HepG2 (cell line): ENCODE results near the gene ENAH. TPM values are rescaled to one million over a fixed set of nuclear protein-coding genes. Genes with fewer than 3 reads are reported as not detected.

Experiments used
- ATAC-seq: fragments of 200-7000 bp; cut with Tn5 transposase; 3 replicates; pipeline ENCODE4 v1.9.1; 2020; ENCODE audit warnings: mild to moderate bottlenecking, moderate library complexity
- BruUV-seq: library from RNA; stranded (reverse); fragments of 400-500 nt; replicated peaks from 2 replicates; lab custom pipeline; 2021; lab: Mats Ljungman, UMichigan
- CTCF ChIA-PET: fragments of 300-600 bp; formaldehyde crosslinking; extraction: SDS; loops from one replicate; lab custom pipeline; 2021; ENCODE audit warnings: low total read pairs, inconsistent platforms, low intra/inter-chr PET ratio; lab: Yijun Ruan, JAX
- POLR2A ChIA-PET: fragments of 350-600 bp; sonication (Branson Sonifier 250); formaldehyde crosslinking; loops from one replicate; lab custom pipeline; 2020; ENCODE audit warnings: antibody characterized with exemption, inconsistent platforms; lab: Yijun Ruan, JAX
- DNase-seq: peaks from one replicate; pipeline ENCODE4 v3.0.0-alpha.2; 2015; ENCODE audit warnings: low spot score
- FAIRE-seq: peaks from 3 replicates; lab custom pipeline; 2011; peaks lifted over from hg19 to GRCh38; lab: Jason Lieb, UNC
- H2AFZ ChIP-seq: one replicate; pipeline ENCODE4 v1.6.1; 2011; ENCODE audit warnings: low read length, inconsistent platforms
- H3K27ac ChIP-seq: fragments of 300-600 bp; 3 replicates; pipeline ENCODE4 v1.8.0; 2011; ENCODE audit warnings: mixed run types, mild to moderate bottlenecking, mixed read lengths, low read length, inconsistent platforms; ENCODE audit not compliant: insufficient read depth; ENCODE audit errors: extremely low read length
- H3K27me3 ChIP-seq, 2 experiments: fragments of 200-600 bp in 1 of 2; 2 replicates in 1 of 2; 3 replicates in 1 of 2; pipeline versions ENCODE4 v1.6.0 to v1.8.0; 2011; ENCODE audit warnings: low read length in 2 of 2, mild to moderate bottlenecking in 2 of 2, moderate library complexity in 2 of 2, inconsistent platforms in 1 of 2; ENCODE audit not compliant: insufficient read depth in 2 of 2, control insufficient read depth in 1 of 2
- H3K36me3 ChIP-seq, 2 experiments: fragments of 200-600 bp in 1 of 2; replicated peaks in 1 of 2; 2 replicates in 1 of 2; 3 replicates in 1 of 2; pipeline versions ENCODE4 v1.5.1 to v1.8.0; 2011; ENCODE audit warnings: low read length in 2 of 2, inconsistent platforms in 1 of 2; ENCODE audit not compliant: insufficient read depth in 2 of 2, control insufficient read depth in 1 of 2
- H3K4me1 ChIP-seq: 2 replicates; pipeline ENCODE4 v1.5.1; 2012; ENCODE audit warnings: low read length, inconsistent platforms; ENCODE audit not compliant: insufficient read depth
- H3K4me2 ChIP-seq: 2 replicates; pipeline ENCODE4 v1.6.0; 2011; ENCODE audit warnings: low read depth, low read length, inconsistent platforms
- H3K4me3 ChIP-seq, 3 experiments: fragments of 200-600 bp in 1 of 3; sonication (generic), shearing (Covaris generic) in 1 of 3; replicated peaks in 1 of 3; 2 replicates each; pipeline ENCODE4 v1.5.1; 2011 to 2016; ENCODE audit warnings: low read length in 3 of 3, inconsistent platforms in 2 of 3, low read depth in 2 of 3, mild to moderate bottlenecking in 2 of 3, control low read depth in 1 of 3, mixed read lengths in 1 of 3; ENCODE audit not compliant: insufficient read depth in 1 of 3
- H3K79me2 ChIP-seq: one replicate; pipeline ENCODE4 v1.6.1; 2011; ENCODE audit warnings: low read length, inconsistent platforms; ENCODE audit not compliant: insufficient read depth
- H3K9ac ChIP-seq: 2 replicates; pipeline ENCODE4 v1.6.0; 2011; ENCODE audit warnings: mild to moderate bottlenecking, low read depth, low read length, inconsistent platforms; ENCODE audit not compliant: insufficient read depth
- H3K9me3 ChIP-seq: 2 replicates; pipeline ENCODE4 v1.5.1; 2012; ENCODE audit warnings: mild to moderate bottlenecking, low read length
- H4K20me1 ChIP-seq: 2 replicates; pipeline ENCODE4 v1.6.0; 2011; ENCODE audit warnings: inconsistent platforms, mild to moderate bottlenecking, low read length, moderate library complexity; ENCODE audit not compliant: insufficient read depth
- DR1 ChIP-seq: sonication (generic); formaldehyde crosslinking; IDR thresholded peaks from 2 replicates; pipeline ENCODE4 v1.8.0; 2021; ENCODE audit warnings: mild to moderate bottlenecking, missing genetic modification reagents, inconsistent platforms
- GABPA ChIP-seq, 2 experiments: IDR thresholded peaks; 2 replicates each; pipeline ENCODE4 v1.6.1; 2011 to 2016; ENCODE audit warnings: low read depth in 2 of 2, low read length in 1 of 2, missing biosample characterization in 1 of 2, missing genetic modification characterization in 1 of 2
- HOXA3 ChIP-seq: sonication (generic); formaldehyde crosslinking; IDR thresholded peaks from 2 replicates; pipeline ENCODE4 v1.5.0; 2020; ENCODE audit warnings: missing genetic modification reagents
- PLRG1 ChIP-seq: fragments of 450-650 bp; conservative IDR thresholded peaks from 2 replicates; pipeline ENCODE4 v1.6.1; 2016
- SIX4 ChIP-seq: sonication (generic); formaldehyde crosslinking; IDR thresholded peaks from 2 replicates; pipeline ENCODE4 v1.4.0; 2020; ENCODE audit warnings: missing genetic modification reagents
- SYNCRIP ChIP-seq: fragments of 200-400 bp; formaldehyde crosslinking; IDR thresholded peaks from 2 replicates; pipeline ENCODE4 v1.6.1; 2018; ENCODE audit warnings: mild to moderate bottlenecking, low read depth, low read length; ENCODE audit not compliant: insufficient read depth
- ZNF570 ChIP-seq: sonication (generic); formaldehyde crosslinking; IDR thresholded peaks from 2 replicates; pipeline ENCODE4 v1.4.0; 2020; ENCODE audit warnings: mild to moderate bottlenecking, missing genetic modification reagents, borderline replicate concordance
- WGBS: methylation state at CpG from one replicate; pipeline ENCODE4 v1.1.6; 2017; ENCODE audit warnings: low lambda C conversion rate; 5-methylcytosine and 5-hydroxymethylcytosine counted together
- in situ Hi-C: cut with HindIII; loops from 2 replicates; pipeline ENCODE4 v1.10.0; 2017; ENCODE audit warnings: low pct_unique_long_range_greater_than_20kb; ENCODE audit not compliant: extremely low pct_ligation_motif_present
- intact Hi-C: fragments of 100-400 bp; cut with micrococcal nuclease; formaldehyde crosslinking; loops from one replicate; pipeline ENCODE4 v1.10.0; 2022; ENCODE audit not compliant: unreplicated experiment
- polyA plus RNA-seq, 8 experiments: library from polyadenylated mRNA; depleted of rRNA in 3 of 8; stranded (reverse) in 7 of 8; unstranded in 1 of 8; fragments of >200 nt; fragmentation: Illumina TruSeq in 4 of 8; extraction: Trizol in 4 of 8; gene quantifications; 2 replicates each; pipeline versions ENCODE4 v1.2.1 to v1.2.3, GENCODE V29; 2011 to 2016; ENCODE audit warnings: low read depth in 4 of 8, missing spikeins in 1 of 8, mixed read lengths in 1 of 8; ENCODE audit not compliant: insufficient read depth in 1 of 8
- total RNA-seq, 5 experiments: library from RNA; depleted of rRNA; stranded (reverse); fragments of >200 nt; fragmentation: Illumina TruSeq; extraction: Trizol; gene quantifications; 2 replicates each; pipeline ENCODE4 v1.2.3, GENCODE V29; 2016; ENCODE audit warnings: low read depth in 1 of 5
- TF ChIP-seq, protein P1 (sequence below): sonication (generic); formaldehyde crosslinking; IDR thresholded peaks from 2 replicates; pipeline ENCODE4 v1.9.0; 2021; ENCODE audit warnings: mild to moderate bottlenecking, missing genetic modification reagents

The ENAH gene
- total and polyA plus RNA-seq, 2 of the 13 experiments (the other 11 are each of a cell fraction or from before 2014, with no cell fraction given), result 22.1 to 58.3 TPM

DNA sequence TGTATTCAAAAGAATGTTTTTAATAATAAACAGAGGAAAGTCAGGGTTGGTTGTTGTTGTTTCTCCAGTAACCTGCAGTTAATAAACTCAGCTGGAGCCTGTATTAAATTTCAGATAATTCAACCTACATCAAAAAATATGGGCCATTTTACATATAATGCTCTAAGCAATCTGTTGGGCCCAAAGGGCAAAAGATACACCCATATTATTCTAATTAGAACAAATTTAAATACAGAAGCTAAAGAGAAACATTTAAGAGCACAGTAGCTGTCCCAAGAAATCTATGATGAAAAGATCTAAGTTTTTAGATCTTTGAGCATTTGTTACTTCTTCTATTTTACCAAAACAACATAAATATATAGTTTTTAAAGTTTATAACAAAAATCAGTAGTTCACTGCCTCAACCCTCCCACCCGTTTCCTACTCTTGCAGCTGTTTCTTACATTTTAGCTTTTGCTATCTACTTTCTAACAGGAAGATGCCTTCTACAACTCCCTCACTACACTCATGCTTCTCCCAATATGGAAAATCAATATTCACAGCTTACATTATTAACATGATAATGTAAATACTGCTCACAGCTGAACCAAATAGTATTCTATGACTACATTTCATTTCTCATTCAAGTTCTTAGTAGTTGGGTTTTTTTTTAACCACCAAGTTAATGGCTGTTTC, 130.2 kb downstream of the ENAH start:
- WGBS, result 97% methylated on average over 1 of the region's 1 CpG

More for the DNA sequence above, 130.2 kb downstream of the ENAH start:
- Histone ChIP-seq H3K4me2 (no peak overlapping the region), H3K36me3 (peaks cover 3 to 19% of the 10 kb centered on the region in 2 experiments), H3K4me1 (no peaks in the 10 kb centered on the region), H3K9me3 (no peaks in the 10 kb centered on the region), H2AFZ (no peak overlapping the region), H3K9ac (no peak overlapping the region), H3K4me3 (no peak overlapping the region), H3K27ac (no peak overlapping the region), H4K20me1 (no peaks in the 10 kb centered on the region), H3K27me3 (no peaks in the 10 kb centered on the region), H3K79me2 (no peaks in the 10 kb centered on the region)
- DNase-seq (no peak), ATAC-seq (no peak), FAIRE-seq (no peak)
- BruUV-seq, result no TSS peak
- ChIA-PET CTCF (no interaction called here), POLR2A (interaction anchor here (0.8 kb wide), 1 partner anchor 255 kb away, joined by 3 read pairs; the partner anchor contains the start of gene SRP9)
- in situ Hi-C loops, result no loop called here
- no peak for TF ChIP-seq ZNF570 (CRISPR knock-in tag)
- no peak for TF ChIP-seq DR1 (CRISPR knock-in tag)
- TF ChIP-seq, protein P1, sequence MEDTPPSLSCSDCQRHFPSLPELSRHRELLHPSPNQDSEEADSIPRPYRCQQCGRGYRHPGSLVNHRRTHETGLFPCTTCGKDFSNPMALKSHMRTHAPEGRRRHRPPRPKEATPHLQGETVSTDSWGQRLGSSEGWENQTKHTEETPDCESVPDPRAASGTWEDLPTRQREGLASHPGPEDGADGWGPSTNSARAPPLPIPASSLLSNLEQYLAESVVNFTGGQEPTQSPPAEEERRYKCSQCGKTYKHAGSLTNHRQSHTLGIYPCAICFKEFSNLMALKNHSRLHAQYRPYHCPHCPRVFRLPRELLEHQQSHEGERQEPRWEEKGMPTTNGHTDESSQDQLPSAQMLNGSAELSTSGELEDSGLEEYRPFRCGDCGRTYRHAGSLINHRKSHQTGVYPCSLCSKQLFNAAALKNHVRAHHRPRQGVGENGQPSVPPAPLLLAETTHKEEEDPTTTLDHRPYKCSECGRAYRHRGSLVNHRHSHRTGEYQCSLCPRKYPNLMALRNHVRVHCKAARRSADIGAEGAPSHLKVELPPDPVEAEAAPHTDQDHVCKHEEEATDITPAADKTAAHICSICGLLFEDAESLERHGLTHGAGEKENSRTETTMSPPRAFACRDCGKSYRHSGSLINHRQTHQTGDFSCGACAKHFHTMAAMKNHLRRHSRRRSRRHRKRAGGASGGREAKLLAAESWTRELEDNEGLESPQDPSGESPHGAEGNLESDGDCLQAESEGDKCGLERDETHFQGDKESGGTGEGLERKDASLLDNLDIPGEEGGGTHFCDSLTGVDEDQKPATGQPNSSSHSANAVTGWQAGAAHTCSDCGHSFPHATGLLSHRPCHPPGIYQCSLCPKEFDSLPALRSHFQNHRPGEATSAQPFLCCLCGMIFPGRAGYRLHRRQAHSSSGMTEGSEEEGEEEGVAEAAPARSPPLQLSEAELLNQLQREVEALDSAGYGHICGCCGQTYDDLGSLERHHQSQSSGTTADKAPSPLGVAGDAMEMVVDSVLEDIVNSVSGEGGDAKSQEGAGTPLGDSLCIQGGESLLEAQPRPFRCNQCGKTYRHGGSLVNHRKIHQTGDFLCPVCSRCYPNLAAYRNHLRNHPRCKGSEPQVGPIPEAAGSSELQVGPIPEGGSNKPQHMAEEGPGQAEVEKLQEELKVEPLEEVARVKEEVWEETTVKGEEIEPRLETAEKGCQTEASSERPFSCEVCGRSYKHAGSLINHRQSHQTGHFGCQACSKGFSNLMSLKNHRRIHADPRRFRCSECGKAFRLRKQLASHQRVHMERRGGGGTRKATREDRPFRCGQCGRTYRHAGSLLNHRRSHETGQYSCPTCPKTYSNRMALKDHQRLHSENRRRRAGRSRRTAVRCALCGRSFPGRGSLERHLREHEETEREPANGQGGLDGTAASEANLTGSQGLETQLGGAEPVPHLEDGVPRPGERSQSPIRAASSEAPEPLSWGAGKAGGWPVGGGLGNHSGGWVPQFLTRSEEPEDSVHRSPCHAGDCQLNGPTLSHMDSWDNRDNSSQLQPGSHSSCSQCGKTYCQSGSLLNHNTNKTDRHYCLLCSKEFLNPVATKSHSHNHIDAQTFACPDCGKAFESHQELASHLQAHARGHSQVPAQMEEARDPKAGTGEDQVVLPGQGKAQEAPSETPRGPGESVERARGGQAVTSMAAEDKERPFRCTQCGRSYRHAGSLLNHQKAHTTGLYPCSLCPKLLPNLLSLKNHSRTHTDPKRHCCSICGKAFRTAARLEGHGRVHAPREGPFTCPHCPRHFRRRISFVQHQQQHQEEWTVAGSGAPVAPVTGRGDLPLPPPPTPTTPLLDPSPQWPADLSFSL (CRISPR knock-in tag), result no peak
- TF ChIP-seq PLRG1, result no peak
- no peak for TF ChIP-seq SIX4
- no peak for TF ChIP-seq GABPA (IDR thresholded peaks at IDR 0.05; ENCODE audit: low read depth, low read length)
- no peak for TF ChIP-seq GABPA (CRISPR knock-in tag; IDR thresholded peaks at IDR 0.05; ENCODE audit: low read depth)
- TF ChIP-seq HOXA3 (CRISPR knock-in tag), result no peak
- no peak for TF ChIP-seq SYNCRIP
- intact Hi-C loops, result no loop called here
